Midbrain (tissue), 1 donor: ENCODE data around the gene OR6Y1.

Experiments
- DNase-seq: peaks from one replicate; lab custom pipeline; 2025; lab: John Stamatoyannopoulos, UW

OR6Y1 gene

GRCh38 chr1:158506369-158506987 lies 47.7 kb downstream of the OR6Y1 start:
- no peak for DNase-seq

- DNase-seq = peak; percentile 24
These were observed 57.8 kb downstream of the OR6Y1 start for GRCh38 chr1:158496374-158496773.

GRCh38 chr1:158494796-158495195 lies 59.4 kb downstream of the OR6Y1 start:
- DNase-seq = no peak
